Stimulated activated memory B cell treated with anti-CD40 and anti-IgM and Interleukin-4, amounts not matched to agents 10 μg/mL and 1 μg/mL and 100 μg/mL, for 72 hours (primary cell): ENCODE data around the gene ZNF804A.
A peak's percentile ranks its signal among the peaks of the same experiment; 100 is the strongest.
"Not testable (repeated sequence)": the region's sequence is repeated elsewhere in the genome, so short reads cannot be mapped to it uniquely, and the experiment has no call there.

Source experiments
- ATAC-seq: fragments of 150-1000 bp; cut with Tn5 transposase; 2 replicates; pipeline ENCODE4 v1.10.0; 2021
- H3K27ac Mint-ChIP-seq: one replicate; pipeline ENCODE4 v1.8.0; 2022; ENCODE audit warnings: mild to moderate bottlenecking, mixed read lengths
- H3K27me3 Mint-ChIP-seq: one replicate; pipeline ENCODE4 v1.8.0; 2022; ENCODE audit warnings: mixed read lengths
- H3K36me3 Mint-ChIP-seq: one replicate; pipeline ENCODE4 v1.8.0; 2022; ENCODE audit warnings: mixed read lengths
- H3K4me1 Mint-ChIP-seq: one replicate; pipeline ENCODE4 v1.8.0; 2022; ENCODE audit warnings: mixed read lengths
- H3K4me3 Mint-ChIP-seq: one replicate; pipeline ENCODE4 v1.8.0; 2022; ENCODE audit warnings: mild to moderate bottlenecking, moderate library complexity, mixed read lengths
- H3K9me3 Mint-ChIP-seq: one replicate; pipeline ENCODE4 v1.8.0; 2022; ENCODE audit warnings: mixed read lengths

Gene ZNF804A

DNA sequence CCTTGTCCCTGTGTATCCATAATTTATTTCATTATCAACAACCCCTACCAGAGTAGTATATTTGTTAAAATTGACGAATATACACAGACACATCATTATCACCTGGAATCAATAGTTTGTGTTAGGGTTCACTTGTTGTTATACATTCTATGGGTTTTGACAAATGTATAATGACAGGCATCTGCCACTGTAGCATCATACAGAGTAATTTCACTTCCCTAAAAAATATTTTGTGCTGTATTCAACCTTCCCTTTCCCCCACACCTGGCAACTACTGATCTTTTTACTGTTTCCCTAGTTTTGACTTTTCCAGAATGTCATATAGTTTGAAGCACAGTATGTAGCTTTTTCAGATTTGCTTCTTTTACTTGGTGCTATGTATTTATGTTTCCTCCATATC is 132.0 kb downstream of the ZNF804A start:
- H3K4me1 Mint-ChIP-seq: peaks cover 6% of the 10 kb centered on the region
- no peaks in the 10 kb centered on the region for H3K27me3 Mint-ChIP-seq
- peak; percentile 76 for ATAC-seq
- no peak overlapping the region for H3K27ac Mint-ChIP-seq
- H3K36me3 Mint-ChIP-seq: no peaks in the 10 kb centered on the region
- H3K9me3 Mint-ChIP-seq: no peaks in the 10 kb centered on the region
- H3K4me3 Mint-ChIP-seq: no peak overlapping the region

DNA sequence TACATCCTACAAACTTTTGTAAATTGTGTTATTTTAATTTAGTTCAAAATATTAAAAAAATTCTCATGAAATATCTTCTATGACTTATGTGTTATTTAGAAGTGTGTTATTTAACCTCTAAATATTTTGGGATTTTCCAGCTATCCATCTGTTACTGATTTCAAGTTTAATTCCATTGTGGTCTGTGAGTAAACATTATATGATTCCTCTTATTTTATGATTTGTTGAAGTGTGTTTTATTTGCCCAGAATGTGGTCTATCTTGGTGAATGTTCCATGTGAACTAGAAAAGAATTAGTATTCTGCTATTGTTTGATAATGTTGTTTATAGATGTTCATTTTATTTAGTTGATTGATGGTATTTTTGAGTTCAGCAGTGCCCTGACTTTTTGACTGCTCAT is 136.0 kb downstream of the ZNF804A start:
- peaks cover 6% of the 10 kb centered on the region for H3K4me1 Mint-ChIP-seq
- no peaks in the 10 kb centered on the region for H3K36me3 Mint-ChIP-seq
- no peaks in the 10 kb centered on the region for H3K27me3 Mint-ChIP-seq
- H3K9me3 Mint-ChIP-seq: no peaks in the 10 kb centered on the region
- no peak overlapping the region for H3K27ac Mint-ChIP-seq
- H3K4me3 Mint-ChIP-seq: no peak overlapping the region
- no peak for ATAC-seq

DNA sequence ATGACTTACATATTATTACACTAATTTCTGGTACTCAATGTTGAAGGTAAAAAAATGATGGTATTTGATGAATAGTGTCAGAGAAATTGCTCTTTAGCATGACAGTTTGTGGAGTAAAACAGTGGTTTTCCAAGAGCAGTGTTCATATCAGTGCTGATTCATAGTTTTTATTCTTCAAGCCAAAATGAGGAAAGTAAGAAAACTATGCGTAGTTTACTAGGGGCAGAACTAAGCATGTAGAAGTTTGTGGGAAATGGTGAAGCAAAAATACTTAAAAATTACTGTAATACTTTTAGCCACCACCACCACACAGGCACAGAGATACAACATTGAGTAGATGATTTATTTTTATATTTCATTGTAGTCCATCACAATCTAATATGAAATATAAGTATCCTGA is 137.3 kb downstream of the ZNF804A start:
- no peaks in the 10 kb centered on the region for H3K36me3 Mint-ChIP-seq
- H3K4me3 Mint-ChIP-seq: no peak overlapping the region
- ATAC-seq: no peak
- peaks cover 1% of the 10 kb centered on the region for H3K4me1 Mint-ChIP-seq
- H3K9me3 Mint-ChIP-seq: peaks cover 3% of the 10 kb centered on the region
- H3K27ac Mint-ChIP-seq: no peak overlapping the region
- no peaks in the 10 kb centered on the region for H3K27me3 Mint-ChIP-seq

DNA sequence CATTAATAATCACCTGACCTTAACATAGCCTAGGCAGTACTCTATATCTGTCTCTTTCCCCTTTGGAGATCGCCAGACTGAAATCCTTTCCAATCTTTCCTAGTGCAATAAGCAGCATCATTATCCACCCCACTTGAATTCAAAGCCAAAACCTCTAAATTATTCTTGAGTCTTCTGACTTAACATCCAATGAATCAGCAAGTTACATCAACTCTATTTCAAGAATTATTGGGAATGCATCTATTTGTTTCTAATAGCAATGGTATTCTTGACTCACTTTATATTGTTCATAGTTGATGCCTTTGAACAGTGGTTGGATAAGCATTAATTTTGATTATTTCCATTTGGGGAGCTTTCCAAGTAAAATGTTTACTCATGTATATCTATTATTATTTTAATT is 144.8 kb downstream of the ZNF804A start:
- ATAC-seq: no peak
- Mint-ChIP-seq H3K27me3 (no peaks in the 10 kb centered on the region), H3K36me3 (no peaks in the 10 kb centered on the region), H3K4me3 (no peak overlapping the region), H3K9me3 (peaks cover 3% of the 10 kb centered on the region), H3K4me1 (no peaks in the 10 kb centered on the region), H3K27ac (no peak overlapping the region)

DNA sequence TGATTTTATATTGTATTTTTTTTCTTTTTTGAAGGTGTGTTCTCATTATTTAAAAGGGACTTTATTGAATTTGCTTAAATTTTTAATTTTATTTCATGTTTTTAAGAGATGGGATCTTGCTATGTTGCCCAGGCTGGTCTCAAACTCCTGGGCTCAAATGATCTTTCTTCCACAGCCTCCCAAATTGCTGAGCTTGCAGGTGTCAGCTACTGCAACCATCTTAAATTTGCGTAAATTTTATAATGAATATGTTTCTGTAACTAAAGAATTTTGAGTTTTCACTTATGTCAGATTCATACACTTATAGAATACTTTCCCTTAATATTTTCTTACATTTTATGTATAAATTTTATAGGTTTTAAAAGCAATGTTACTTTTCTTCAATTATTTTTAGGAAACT is 157.8 kb downstream of the ZNF804A start:
- H3K36me3 Mint-ChIP-seq: no peaks in the 10 kb centered on the region
- H3K9me3 Mint-ChIP-seq: peaks cover 2% of the 10 kb centered on the region
- no peak overlapping the region for H3K27ac Mint-ChIP-seq
- H3K4me1 Mint-ChIP-seq: peaks cover 6% of the 10 kb centered on the region
- no peak for ATAC-seq
- H3K4me3 Mint-ChIP-seq: no peak overlapping the region
- no peaks in the 10 kb centered on the region for H3K27me3 Mint-ChIP-seq

DNA sequence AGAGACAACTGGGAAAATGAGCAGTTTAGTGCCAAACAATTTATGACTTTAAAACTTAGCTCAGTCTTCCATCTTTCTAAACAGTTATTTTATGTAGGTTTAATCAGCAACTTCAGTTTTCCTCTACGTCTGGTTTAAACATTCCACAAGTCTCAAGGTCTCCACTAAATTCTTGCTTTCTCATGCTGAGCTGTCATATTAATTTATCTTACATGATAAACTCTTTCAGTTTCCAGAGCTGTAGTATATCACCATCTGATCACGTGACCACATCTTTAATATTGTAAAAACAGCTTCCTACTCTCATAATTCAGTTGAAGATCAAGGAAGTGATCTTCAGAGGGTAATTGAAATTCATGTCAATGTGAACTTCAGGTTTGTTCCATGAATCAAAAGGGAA is 158.6 kb downstream of the ZNF804A start:
- ATAC-seq: no peak
- H3K9me3 Mint-ChIP-seq: peaks cover 2% of the 10 kb centered on the region
- peaks cover 6% of the 10 kb centered on the region for H3K4me1 Mint-ChIP-seq
- H3K27me3 Mint-ChIP-seq: no peaks in the 10 kb centered on the region
- H3K4me3 Mint-ChIP-seq: no peak overlapping the region
- H3K36me3 Mint-ChIP-seq: no peaks in the 10 kb centered on the region
- no peak overlapping the region for H3K27ac Mint-ChIP-seq

DNA sequence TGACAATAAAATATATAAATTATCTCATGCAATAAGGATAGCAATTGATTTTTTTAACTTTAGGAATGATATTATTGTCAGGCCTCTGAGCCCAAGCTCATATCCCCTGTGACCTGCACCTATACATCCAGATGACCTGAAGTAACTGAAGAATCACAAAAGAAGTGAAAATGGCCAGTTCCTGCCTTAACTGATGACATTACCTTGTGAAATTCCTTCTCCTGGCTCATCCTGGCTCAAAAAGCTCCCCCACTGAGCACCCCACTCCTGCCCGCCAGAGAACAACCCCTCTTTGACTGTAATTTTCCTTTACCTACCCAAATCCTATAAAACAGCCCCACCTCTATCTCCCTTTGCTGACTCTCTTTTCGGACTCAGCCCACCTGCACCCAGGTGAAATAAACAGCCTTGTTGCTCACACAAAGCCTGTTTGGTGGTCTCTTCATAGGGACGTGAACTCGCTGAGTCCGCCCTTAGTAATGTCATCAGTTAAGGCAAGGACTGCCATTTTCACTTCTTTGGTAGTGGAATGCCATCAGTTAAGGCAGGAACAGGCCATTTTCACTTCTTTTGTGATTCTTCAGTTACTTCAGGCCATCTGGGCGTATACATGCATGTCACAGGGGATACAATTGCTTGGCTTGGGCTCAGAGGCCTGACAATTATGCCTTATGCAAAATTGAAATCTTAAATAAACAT is 161.4 kb downstream of the ZNF804A start:
- H3K4me3 Mint-ChIP-seq, ATAC-seq, H3K27ac Mint-ChIP-seq, H3K27me3 Mint-ChIP-seq, H3K4me1 Mint-ChIP-seq, H3K36me3 Mint-ChIP-seq, H3K9me3 Mint-ChIP-seq: not testable (repeated sequence)

DNA sequence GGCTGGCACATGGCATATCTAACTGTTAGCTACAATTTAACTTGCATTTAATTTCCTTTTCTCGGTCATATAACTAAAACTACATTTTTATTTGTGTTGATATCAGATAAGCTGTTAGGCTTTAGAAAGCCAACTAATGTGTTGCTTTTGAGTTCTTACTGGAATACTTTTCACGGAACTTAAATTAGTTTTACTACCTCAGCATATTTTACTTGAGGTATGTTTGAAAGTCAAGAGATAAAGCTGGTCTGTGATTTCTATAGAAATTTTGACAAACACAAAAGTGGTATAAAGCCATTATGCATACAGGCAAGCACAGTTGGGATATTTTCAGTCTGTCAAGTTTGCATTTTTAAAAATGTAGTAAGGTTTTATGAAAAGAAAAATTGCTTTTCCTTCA is 162.6 kb downstream of the ZNF804A start:
- ATAC-seq: no peak
- no peak overlapping the region for H3K27ac Mint-ChIP-seq
- H3K4me1 Mint-ChIP-seq: peaks cover 6% of the 10 kb centered on the region
- H3K4me3 Mint-ChIP-seq: no peak overlapping the region
- H3K27me3 Mint-ChIP-seq: no peaks in the 10 kb centered on the region
- H3K9me3 Mint-ChIP-seq: no peaks in the 10 kb centered on the region
- no peaks in the 10 kb centered on the region for H3K36me3 Mint-ChIP-seq

DNA sequence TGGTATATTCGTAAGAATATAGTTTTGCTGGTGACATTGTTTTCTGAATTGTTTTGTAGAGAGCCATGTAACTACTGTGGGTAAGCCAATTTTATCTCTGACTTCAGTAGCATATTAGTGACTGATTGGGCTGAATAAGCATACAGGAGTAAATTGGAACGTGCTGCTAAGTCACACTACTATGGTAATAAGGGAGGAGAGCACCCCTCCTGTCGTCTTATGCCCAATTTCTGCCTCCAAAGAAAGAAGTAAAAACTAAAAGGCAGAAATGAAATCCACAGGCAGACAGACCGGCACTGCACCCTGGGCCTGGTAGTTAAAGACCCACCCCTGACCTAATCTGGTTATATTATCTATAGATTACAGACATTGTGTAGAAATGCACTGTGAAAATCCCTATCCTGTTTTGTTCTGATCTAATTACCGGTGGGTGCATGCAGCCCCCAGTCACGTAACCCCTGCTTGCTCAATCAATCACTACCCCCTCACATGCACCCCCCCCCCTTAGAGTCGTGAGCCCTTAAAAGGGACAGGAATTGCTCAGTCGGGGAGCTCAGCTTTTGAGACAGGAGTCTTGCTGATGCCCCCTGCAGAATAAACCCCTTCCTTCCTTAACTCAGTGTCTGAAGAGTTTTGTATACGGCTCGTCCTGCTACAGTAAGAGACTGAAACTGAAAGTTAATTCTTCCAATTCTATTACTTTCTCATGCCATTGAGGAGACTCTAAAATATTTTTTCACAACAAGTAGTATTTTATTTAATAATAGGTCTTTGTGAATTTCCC is 167.0 kb downstream of the ZNF804A start:
- Mint-ChIP-seq H3K36me3 (no peaks in the 10 kb centered on the region), H3K4me3 (peak overlapping the region; percentile 66), H3K27ac (peak overlapping the region; percentile 53), H3K9me3 (no peaks in the 10 kb centered on the region), H3K4me1 (no peaks in the 10 kb centered on the region), H3K27me3 (no peaks in the 10 kb centered on the region)
- ATAC-seq: no peak

DNA sequence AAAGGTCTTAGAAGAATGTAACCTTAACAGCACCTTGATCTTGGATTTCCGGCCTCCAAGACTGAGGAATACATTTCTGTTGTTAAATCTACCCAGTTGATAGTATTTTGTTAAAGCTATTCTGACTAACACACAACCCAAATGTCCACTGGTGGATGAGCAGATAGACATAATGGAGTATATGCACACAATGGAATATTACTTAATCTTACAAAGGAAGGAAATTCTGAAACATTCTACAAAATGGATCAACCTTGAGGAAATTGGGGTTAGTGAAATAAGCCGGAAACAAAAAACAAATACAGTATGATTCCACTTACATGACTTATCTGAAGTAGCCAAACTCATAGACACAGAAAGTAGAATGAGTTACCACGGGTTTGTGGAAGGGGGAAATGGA is 168.7 kb downstream of the ZNF804A start:
- Mint-ChIP-seq H3K4me1 (no peaks in the 10 kb centered on the region), H3K27me3 (no peaks in the 10 kb centered on the region), H3K4me3 (no peak overlapping the region), H3K27ac (no peak overlapping the region), H3K36me3 (no peaks in the 10 kb centered on the region), H3K9me3 (no peaks in the 10 kb centered on the region)
- no peak for ATAC-seq

DNA sequence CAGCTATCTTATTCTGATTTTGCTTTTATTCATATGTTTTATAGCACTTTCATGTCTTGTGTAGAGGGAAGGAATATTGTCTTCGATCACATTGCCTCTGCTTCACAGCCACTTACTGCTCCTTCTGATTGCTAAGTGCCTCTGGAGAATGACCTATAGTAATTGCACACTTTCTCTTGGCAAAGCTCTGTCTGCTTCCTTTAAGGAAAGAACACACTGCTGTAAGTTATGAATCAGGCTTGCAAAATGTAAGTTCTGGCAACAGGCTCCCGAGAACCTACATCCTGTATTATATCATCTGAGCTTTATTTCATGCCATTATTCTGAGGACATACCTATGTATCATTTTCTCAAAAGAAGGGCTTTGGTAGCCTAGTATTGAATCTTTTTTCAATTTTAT is 170.7 kb downstream of the ZNF804A start:
- ATAC-seq: no peak
- Mint-ChIP-seq H3K4me1 (no peaks in the 10 kb centered on the region), H3K27me3 (no peaks in the 10 kb centered on the region), H3K9me3 (no peaks in the 10 kb centered on the region), H3K4me3 (no peak overlapping the region), H3K36me3 (no peaks in the 10 kb centered on the region), H3K27ac (no peak overlapping the region)

DNA sequence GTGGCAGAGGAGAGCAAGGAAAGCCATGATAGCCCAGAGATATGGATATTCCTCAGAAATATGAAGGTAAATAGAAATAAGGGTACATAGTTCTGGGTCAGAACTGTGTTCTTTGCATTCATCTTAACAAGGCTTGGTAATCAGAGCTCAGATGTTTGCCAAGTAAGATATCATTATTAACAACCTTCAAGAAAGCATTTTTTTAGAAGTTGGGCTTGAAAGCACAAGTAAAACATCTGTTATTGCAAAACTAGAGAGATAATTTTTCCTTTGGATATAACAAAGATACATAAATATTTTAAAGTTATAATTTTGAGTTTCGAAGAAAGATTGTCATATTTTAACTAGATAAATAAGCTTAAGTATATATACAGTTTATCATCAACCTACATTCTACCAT is 171.4 kb downstream of the ZNF804A start:
- Mint-ChIP-seq H3K9me3 (no peaks in the 10 kb centered on the region), H3K36me3 (no peaks in the 10 kb centered on the region), H3K27ac (no peak overlapping the region), H3K4me3 (no peak overlapping the region), H3K4me1 (no peaks in the 10 kb centered on the region), H3K27me3 (no peaks in the 10 kb centered on the region)
- no peak for ATAC-seq

DNA sequence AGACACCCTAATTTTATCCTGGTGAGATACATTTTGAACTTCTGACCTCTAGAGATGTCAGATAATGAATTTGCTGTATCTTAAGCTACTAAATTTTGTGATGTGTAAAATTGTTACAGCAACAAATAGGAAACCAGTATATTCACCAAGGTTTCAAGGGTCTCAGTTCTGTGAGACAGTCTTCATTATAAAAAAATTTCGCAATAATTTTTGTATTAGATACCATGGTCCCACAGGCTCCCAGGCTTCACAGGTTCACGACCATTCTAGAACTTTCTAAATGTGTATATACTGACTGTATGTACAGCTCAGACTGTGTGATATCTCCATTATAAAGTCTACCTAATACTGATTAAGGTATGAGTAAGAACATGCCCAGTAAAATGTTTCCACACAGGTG is 181.4 kb downstream of the ZNF804A start:
- Mint-ChIP-seq H3K4me3 (no peak overlapping the region), H3K27me3 (no peaks in the 10 kb centered on the region), H3K9me3 (no peaks in the 10 kb centered on the region), H3K36me3 (no peaks in the 10 kb centered on the region), H3K27ac (no peak overlapping the region), H3K4me1 (no peaks in the 10 kb centered on the region)
- peak; percentile 8 for ATAC-seq

DNA sequence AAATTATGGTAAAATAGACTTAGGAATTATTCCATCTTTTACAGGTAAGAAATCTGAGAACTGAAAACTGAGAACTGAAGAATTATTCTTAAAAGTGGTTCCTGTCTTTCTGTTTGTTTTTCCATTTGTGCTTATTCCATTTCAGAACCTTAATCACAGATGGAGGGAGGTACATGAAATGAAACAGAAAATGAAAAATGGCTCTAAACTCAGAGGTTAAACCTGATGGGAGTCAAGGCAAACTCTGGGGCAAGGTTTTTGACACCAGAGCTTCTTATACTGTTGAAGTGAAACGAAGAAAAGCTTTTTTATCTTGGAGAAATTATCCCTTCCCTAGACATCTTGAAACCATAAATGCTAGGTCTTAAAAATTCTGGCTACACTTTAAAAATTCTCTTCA is 182.1 kb downstream of the ZNF804A start:
- Mint-ChIP-seq H3K9me3 (no peaks in the 10 kb centered on the region), H3K36me3 (no peaks in the 10 kb centered on the region), H3K27ac (no peak overlapping the region), H3K4me1 (no peaks in the 10 kb centered on the region), H3K4me3 (no peak overlapping the region), H3K27me3 (no peaks in the 10 kb centered on the region)
- no peak for ATAC-seq

DNA sequence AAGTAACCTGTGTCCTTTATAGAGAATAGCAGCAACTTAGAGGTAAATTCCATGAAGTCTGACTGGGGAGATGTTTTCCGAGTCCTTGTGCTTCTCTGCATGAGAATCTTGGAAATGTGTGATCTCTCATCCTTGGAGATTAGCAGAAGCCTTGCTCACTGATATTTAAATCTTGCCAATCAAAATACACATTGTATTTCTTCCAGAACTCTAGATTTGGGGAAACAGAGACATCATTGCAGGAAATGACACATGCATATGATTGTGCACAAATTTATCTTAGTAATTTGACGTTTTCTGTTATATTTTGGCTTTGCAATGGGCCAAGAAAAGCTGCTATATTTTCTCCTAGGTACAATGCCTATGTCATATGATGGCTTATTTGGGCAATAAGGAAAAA is 182.6 kb downstream of the ZNF804A start:
- Mint-ChIP-seq H3K9me3 (no peaks in the 10 kb centered on the region), H3K4me3 (no peak overlapping the region), H3K27me3 (no peaks in the 10 kb centered on the region), H3K4me1 (no peaks in the 10 kb centered on the region), H3K36me3 (no peaks in the 10 kb centered on the region), H3K27ac (no peak overlapping the region)
- no peak for ATAC-seq

DNA sequence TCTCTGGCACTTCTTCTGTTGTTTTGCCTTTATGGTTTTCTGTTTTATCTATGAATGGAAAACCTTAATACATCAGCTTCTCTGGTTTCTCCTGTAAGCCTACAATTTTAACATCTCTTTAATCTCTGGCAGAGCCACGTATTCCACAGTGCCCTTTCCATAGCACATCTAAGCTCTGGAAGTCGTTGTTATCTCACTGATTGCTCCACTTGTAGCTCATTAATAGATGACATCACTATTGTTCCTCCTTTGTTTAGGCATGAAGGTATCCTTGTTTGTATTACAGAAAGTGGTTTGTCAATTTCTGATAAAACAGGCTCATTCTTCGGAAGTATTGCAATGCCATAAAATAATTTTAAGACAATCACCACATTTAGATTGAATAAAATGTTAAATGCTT is 185.2 kb downstream of the ZNF804A start:
- Mint-ChIP-seq H3K36me3 (no peaks in the 10 kb centered on the region), H3K27me3 (no peaks in the 10 kb centered on the region), H3K9me3 (peaks cover 5% of the 10 kb centered on the region), H3K4me3 (no peak overlapping the region), H3K4me1 (peaks cover 11% of the 10 kb centered on the region), H3K27ac (no peak overlapping the region)
- no peak for ATAC-seq
